Measurements from ENCODE around the gene PLPP4.
"Not testable (repeated sequence)": the region's sequence is repeated elsewhere in the genome, so short reads cannot be mapped to it uniquely, and the experiment has no call there.

The PLPP4 gene

GRCh38 chr10:120503689-120504088, 46.7 kb downstream of the PLPP4 start:
- ATAC-seq (replicated peaks; ENCODE audit: extremely low read depth, poor library complexity, severe bottlenecking) = no peak
- Mint-ChIP-seq H3K36me3 (ENCODE audit: insufficient read depth) (no peaks in the 10 kb centered on the region), H3K27ac (ENCODE audit: low read depth) (no peak overlapping the region), H3K27me3 (peaks cover 28% of the 10 kb centered on the region), H3K9me3 (no peaks in the 10 kb centered on the region), H3K4me1 (no peaks in the 10 kb centered on the region), H3K4me3 (no peak overlapping the region)
- DNase-seq (ENCODE audit: low spot score in 2 of 2) = no peak

DNA sequence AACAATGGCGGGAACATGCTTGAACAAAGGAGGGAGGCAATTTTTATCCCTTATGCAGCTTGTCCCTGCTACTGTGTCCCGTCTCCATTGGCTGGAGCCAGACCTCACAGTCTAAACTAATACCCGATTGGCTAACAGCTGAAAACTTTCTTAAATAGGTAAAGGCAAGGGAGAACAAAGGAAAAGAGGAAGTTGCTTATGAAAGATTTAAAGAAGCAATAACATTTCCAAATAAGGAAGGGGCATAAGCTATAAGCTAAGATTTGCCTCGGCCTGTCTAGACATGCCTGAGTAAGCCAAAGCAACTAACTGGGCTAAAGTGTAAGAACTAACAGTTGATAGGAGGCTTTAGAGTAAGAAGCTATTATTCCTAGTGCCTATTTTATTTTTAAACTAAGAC, 47.2 kb downstream of the PLPP4 start:
- H3K27me3 Mint-ChIP-seq = peaks cover 28% of the 10 kb centered on the region
- not testable (repeated sequence) for H3K9me3 Mint-ChIP-seq; H3K4me3 Mint-ChIP-seq; H3K4me1 Mint-ChIP-seq; DNase-seq (ENCODE audit: low spot score in 2 of 2); ATAC-seq (replicated peaks; ENCODE audit: extremely low read depth, poor library complexity, severe bottlenecking); H3K27ac Mint-ChIP-seq (ENCODE audit: low read depth); H3K36me3 Mint-ChIP-seq (ENCODE audit: insufficient read depth)

DNA sequence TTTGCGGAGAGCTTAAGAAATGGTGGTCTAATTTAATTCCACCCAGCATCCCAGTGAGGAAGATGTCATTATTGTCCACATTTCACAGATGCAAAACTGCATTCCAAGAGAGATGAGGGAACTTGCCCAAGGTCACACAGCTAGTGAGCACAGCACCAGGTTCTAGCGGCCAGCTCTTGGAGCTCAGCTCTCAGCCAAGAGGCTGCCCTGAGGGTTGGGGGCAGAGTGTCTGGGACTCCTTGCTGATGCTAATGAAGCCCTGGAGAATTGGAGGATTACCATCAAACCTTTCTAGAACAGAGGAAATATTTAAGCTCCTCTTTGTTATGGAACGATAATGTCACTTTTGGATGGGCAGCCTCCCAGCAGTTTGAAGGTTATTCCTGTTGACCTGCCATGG, 48.0 kb downstream of the PLPP4 start:
- Mint-ChIP-seq H3K27me3 (peaks cover 22% of the 10 kb centered on the region), H3K4me1 (no peaks in the 10 kb centered on the region), H3K36me3 (ENCODE audit: insufficient read depth) (no peaks in the 10 kb centered on the region), H3K4me3 (no peak overlapping the region), H3K9me3 (no peaks in the 10 kb centered on the region), H3K27ac (ENCODE audit: low read depth) (no peak overlapping the region)
- no peak for ATAC-seq (replicated peaks; ENCODE audit: extremely low read depth, poor library complexity, severe bottlenecking)
- DNase-seq (ENCODE audit: low spot score in 2 of 2) = no peak

DNA sequence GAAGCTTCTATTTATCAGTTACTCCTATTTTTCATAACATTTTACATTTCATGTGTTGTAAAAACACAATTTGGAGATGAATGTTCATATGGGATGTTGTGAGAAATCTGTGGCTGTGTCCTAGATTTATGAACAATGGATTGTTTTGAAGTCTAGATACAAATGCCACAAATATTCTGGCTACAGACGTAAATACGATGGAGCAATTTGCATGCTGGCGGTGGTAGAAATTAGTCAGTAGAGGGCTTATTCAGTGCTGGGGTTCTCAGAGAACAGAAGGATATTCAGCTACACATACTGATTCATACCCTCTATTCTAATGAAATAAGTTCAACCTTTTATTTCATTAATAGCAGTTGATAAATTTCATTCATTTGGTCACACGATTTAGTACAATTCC, 48.8 kb downstream of the PLPP4 start:
- Mint-ChIP-seq H3K27me3 (peaks cover 18% of the 10 kb centered on the region), H3K4me3 (no peak overlapping the region), H3K36me3 (ENCODE audit: insufficient read depth) (no peaks in the 10 kb centered on the region), H3K27ac (ENCODE audit: low read depth) (no peak overlapping the region), H3K9me3 (no peaks in the 10 kb centered on the region), H3K4me1 (no peaks in the 10 kb centered on the region)
- DNase-seq (ENCODE audit: low spot score in 2 of 2) = no peak
- no peak for ATAC-seq (replicated peaks; ENCODE audit: extremely low read depth, poor library complexity, severe bottlenecking)

- no peak for ATAC-seq (replicated peaks; ENCODE audit: extremely low read depth, poor library complexity, severe bottlenecking)
- Mint-ChIP-seq H3K27ac (ENCODE audit: low read depth) (no peak overlapping the region), H3K4me3 (no peak overlapping the region)
These were observed 49.6 kb downstream of the PLPP4 start for GRCh38 chr10:120506674-120507073.

DNA sequence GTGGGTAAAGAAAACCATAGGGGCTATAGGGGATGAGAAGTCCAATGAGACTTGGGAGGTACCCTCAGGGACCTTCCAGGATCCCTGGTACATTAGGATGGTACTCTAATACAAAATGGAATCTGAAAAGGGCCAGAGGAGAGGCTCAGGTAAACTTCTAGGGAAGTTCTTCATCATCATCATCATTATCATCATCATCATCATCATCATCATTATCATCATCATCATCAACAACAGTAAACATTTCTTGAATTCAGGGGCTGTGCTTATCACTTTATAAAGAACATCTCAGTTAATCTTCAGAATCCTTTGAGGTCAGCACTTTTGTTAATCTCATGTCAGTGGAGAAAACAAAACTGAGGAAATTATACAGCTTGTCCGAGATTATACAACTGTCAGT, 50.1 kb downstream of the PLPP4 start:
- Mint-ChIP-seq H3K4me1 (no peaks in the 10 kb centered on the region), H3K9me3 (no peaks in the 10 kb centered on the region), H3K27ac (ENCODE audit: low read depth) (no peak overlapping the region), H3K27me3 (peaks cover 12% of the 10 kb centered on the region), H3K4me3 (no peak overlapping the region), H3K36me3 (ENCODE audit: insufficient read depth) (no peaks in the 10 kb centered on the region)
- ATAC-seq (replicated peaks; ENCODE audit: extremely low read depth, poor library complexity, severe bottlenecking) (no peak), DNase-seq (ENCODE audit: low spot score in 2 of 2) (no peak)

More at GRCh38 chr10:120506674-120507073, 49.6 kb downstream of the PLPP4 start:
- no peaks in the 10 kb centered on the region for H3K9me3 Mint-ChIP-seq
- no peak for DNase-seq (ENCODE audit: low spot score in 2 of 2)
- no peaks in the 10 kb centered on the region for H3K4me1 Mint-ChIP-seq
- peaks cover 17% of the 10 kb centered on the region for H3K27me3 Mint-ChIP-seq
- H3K36me3 Mint-ChIP-seq (ENCODE audit: insufficient read depth) = no peaks in the 10 kb centered on the region

DNA sequence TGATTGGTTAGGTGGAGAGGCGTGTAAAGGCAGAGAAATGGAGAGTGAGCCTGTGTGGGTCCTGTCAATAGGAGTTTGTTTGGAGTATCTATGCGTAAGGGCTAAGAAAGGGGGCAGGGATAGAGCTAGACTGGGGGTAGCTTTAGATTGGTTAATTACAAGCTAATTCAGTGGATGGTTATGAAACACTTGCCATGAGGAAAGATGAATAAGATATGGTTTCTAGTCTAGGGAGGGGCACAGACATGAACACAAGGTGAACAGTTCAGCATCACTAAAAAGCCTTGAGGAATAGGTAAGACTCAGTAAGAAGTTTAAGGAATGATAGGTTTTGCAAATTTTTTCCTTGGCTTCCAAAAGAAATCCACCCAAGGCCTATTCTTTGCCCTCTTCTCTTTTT, 50.6 kb downstream of the PLPP4 start:
- H3K4me1 Mint-ChIP-seq = no peaks in the 10 kb centered on the region
- ATAC-seq (replicated peaks; ENCODE audit: extremely low read depth, poor library complexity, severe bottlenecking) = no peak

GRCh38 chr10:120508393-120508792, 51.4 kb downstream of the PLPP4 start:
- no peaks in the 10 kb centered on the region for H3K36me3 Mint-ChIP-seq (ENCODE audit: insufficient read depth)
- DNase-seq (ENCODE audit: low spot score in 2 of 2) (no peak), ATAC-seq (replicated peaks; ENCODE audit: extremely low read depth, poor library complexity, severe bottlenecking) (peak; percentile 28)
- H3K27me3 Mint-ChIP-seq = peaks cover under 1% of the 10 kb centered on the region
- H3K9me3 Mint-ChIP-seq = peaks cover 5% of the 10 kb centered on the region
- H3K4me3 Mint-ChIP-seq = no peak overlapping the region
- H3K27ac Mint-ChIP-seq (ENCODE audit: low read depth) = no peak overlapping the region
- H3K4me1 Mint-ChIP-seq = no peaks in the 10 kb centered on the region

More for the DNA sequence above, 50.6 kb downstream of the PLPP4 start:
- Mint-ChIP-seq H3K27me3 (peaks cover 8% of the 10 kb centered on the region), H3K36me3 (ENCODE audit: insufficient read depth) (no peaks in the 10 kb centered on the region), H3K27ac (ENCODE audit: low read depth) (no peak overlapping the region), H3K9me3 (no peaks in the 10 kb centered on the region), H3K4me3 (no peak overlapping the region)
- no peak for DNase-seq (ENCODE audit: low spot score in 2 of 2)

GRCh38 chr10:120508966-120509365, 51.9 kb downstream of the PLPP4 start:
- H3K36me3 Mint-ChIP-seq (ENCODE audit: insufficient read depth) = no peaks in the 10 kb centered on the region
- DNase-seq (ENCODE audit: low spot score in 2 of 2) (no peak), ATAC-seq (replicated peaks; ENCODE audit: extremely low read depth, poor library complexity, severe bottlenecking) (no peak)
- H3K4me1 Mint-ChIP-seq = no peaks in the 10 kb centered on the region
- H3K27me3 Mint-ChIP-seq = no peaks in the 10 kb centered on the region
- H3K27ac Mint-ChIP-seq (ENCODE audit: low read depth) = no peak overlapping the region
- H3K4me3 Mint-ChIP-seq = no peak overlapping the region
- peaks cover 8% of the 10 kb centered on the region for H3K9me3 Mint-ChIP-seq

DNA sequence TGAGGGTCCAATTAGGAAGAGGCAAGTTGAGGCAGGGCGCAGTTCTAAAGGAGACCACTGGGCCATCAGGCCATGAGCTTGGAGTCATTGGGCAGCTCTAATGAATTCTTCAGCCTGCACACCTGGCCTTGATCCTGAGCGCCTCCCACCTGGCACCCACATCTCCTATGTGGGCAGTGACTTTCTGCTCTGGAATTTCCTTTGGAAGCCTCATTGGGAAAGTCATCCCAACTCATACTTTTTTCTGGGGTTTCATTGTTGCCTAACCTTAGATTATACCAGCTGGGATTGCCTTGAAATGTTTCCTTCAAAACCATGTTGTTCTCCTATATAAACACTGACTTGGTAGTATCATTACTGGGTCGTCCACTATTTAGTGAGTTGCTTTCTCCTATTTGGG, 54.1 kb downstream of the PLPP4 start:
- ATAC-seq (replicated peaks; ENCODE audit: extremely low read depth, poor library complexity, severe bottlenecking) (no peak), DNase-seq (ENCODE audit: low spot score in 2 of 2) (no peak)
- Mint-ChIP-seq H3K4me1 (no peaks in the 10 kb centered on the region), H3K36me3 (ENCODE audit: insufficient read depth) (no peaks in the 10 kb centered on the region), H3K27me3 (no peaks in the 10 kb centered on the region), H3K27ac (ENCODE audit: low read depth) (no peak overlapping the region), H3K4me3 (no peak overlapping the region), H3K9me3 (peaks cover 12% of the 10 kb centered on the region)

DNA sequence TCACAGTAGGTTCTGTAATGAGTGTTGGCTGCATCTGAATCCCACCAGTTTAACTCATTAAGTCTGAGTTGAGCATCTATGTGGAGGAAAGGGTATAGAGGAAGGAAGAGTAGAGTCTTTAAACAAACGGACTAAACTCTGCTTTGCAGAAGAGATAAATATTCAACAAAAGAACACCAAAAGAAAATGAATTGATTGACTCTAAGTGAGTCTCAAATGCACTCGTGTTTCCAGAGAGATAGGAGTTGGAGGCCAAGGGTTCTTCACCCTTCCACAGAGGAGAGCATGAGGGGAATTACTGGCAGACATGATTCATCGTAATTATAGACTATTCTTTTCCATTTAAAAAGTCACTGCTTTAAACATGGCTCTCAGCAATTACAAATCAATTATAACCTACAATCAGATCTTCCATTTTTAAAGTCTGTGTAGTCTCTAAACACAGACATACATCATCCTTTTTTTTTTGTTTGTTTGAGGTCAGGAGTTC, 56.3 kb downstream of the PLPP4 start:
- Mint-ChIP-seq H3K27me3 (no peaks in the 10 kb centered on the region), H3K27ac (ENCODE audit: low read depth) (no peak overlapping the region), H3K9me3 (peaks cover 12% of the 10 kb centered on the region), H3K4me3 (no peak overlapping the region), H3K36me3 (ENCODE audit: insufficient read depth) (no peaks in the 10 kb centered on the region), H3K4me1 (no peaks in the 10 kb centered on the region)
- no peak for ATAC-seq (replicated peaks; ENCODE audit: extremely low read depth, poor library complexity, severe bottlenecking)
- no peak for DNase-seq (ENCODE audit: low spot score in 2 of 2)

DNA sequence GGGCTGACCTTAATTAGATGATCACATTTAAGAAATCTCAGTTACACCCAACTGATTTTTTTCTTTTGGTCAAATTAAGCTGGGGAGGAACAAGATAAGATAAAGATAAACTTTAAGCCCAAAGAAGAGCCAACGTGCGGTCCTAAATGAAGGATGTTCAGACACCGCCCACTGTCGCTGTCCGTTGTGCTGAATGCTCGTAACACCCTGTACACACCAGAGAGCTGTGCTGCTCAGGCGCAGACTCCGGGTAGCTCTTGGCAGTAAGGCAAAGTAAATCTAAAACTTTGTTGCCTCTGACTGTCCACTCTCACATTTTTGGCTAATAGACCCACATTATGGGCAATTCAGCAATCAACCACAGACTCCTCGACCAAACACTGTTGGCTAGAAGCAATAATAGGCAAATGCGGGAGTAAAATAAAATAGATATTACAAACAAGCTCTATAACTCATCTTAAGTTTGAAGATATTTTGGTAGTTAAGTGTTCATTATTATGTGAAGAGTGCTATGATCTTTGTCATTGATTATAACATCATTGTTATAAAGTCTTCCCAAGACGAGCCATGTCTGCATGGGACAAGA, 57.1 kb downstream of the PLPP4 start:
- Mint-ChIP-seq H3K4me1 (no peaks in the 10 kb centered on the region), H3K36me3 (ENCODE audit: insufficient read depth) (no peaks in the 10 kb centered on the region), H3K27me3 (no peaks in the 10 kb centered on the region), H3K27ac (ENCODE audit: low read depth) (no peak overlapping the region), H3K9me3 (peaks cover 12% of the 10 kb centered on the region), H3K4me3 (no peak overlapping the region)
- ATAC-seq (replicated peaks; ENCODE audit: extremely low read depth, poor library complexity, severe bottlenecking) (no peak), DNase-seq (ENCODE audit: low spot score in 2 of 2) (no peak)

DNA sequence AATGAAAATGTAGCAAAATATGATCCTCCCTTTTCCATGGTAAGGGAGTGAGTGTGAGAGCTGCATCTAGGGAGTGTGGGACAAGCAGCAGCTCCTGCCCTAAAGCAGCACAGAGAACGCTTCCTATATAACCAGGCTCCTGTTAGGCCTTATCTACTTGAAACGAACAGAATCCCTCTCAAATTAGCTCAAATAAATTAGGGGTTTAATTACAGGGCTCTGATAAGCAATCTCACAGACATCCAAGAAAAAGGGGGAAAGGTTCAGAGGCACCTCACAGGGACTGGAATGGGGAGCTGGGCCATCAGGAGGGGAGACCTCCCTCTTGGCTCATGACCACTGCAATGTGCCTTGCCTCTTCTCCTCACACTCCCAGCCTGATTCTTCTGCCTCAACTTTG, 57.9 kb downstream of the PLPP4 start:
- Mint-ChIP-seq H3K4me3 (no peak overlapping the region), H3K4me1 (no peaks in the 10 kb centered on the region), H3K27me3 (no peaks in the 10 kb centered on the region), H3K27ac (ENCODE audit: low read depth) (no peak overlapping the region), H3K36me3 (ENCODE audit: insufficient read depth) (no peaks in the 10 kb centered on the region), H3K9me3 (peaks cover 12% of the 10 kb centered on the region)
- no peak for ATAC-seq (replicated peaks; ENCODE audit: extremely low read depth, poor library complexity, severe bottlenecking)
- no peak for DNase-seq (ENCODE audit: low spot score in 2 of 2)
